Measurements from ENCODE around the gene GBP7.

DNA sequence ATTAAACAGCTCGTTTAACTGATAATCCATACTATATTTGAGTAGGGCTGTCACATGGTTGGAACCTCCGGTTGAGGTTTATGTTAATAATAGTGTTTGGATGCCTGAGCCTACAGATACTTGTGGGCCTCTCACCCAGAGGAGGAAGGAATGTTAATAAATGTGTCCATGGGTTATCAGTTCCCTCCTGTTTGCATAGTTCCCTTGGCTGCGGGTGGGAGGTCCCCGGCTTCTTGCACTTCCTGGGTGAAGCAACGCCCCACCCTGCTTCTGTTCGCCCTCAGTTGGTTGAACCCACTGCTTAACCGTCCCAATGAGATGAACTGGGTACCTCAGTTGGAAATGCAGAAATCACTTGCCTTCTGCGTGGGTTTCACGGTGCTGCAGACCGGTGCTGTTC is 87.2 kb downstream of the GBP7 start:
- TF ChIP-seq POLR2A (IDR thresholded peaks at IDR 0.05): no peak
- TF ChIP-seq, protein P1, sequence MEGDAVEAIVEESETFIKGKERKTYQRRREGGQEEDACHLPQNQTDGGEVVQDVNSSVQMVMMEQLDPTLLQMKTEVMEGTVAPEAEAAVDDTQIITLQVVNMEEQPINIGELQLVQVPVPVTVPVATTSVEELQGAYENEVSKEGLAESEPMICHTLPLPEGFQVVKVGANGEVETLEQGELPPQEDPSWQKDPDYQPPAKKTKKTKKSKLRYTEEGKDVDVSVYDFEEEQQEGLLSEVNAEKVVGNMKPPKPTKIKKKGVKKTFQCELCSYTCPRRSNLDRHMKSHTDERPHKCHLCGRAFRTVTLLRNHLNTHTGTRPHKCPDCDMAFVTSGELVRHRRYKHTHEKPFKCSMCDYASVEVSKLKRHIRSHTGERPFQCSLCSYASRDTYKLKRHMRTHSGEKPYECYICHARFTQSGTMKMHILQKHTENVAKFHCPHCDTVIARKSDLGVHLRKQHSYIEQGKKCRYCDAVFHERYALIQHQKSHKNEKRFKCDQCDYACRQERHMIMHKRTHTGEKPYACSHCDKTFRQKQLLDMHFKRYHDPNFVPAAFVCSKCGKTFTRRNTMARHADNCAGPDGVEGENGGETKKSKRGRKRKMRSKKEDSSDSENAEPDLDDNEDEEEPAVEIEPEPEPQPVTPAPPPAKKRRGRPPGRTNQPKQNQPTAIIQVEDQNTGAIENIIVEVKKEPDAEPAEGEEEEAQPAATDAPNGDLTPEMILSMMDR (IDR thresholded peaks at IDR 0.05): no peak
